Panc1 (cell line): ENCODE results near the gene ZNF699. TPM values are rescaled to one million over a fixed set of nuclear protein-coding genes. Genes with fewer than 3 reads are reported as not detected.

Experiments
- ATAC-seq: fragments of 200-7000 bp; cut with Tn5 transposase; 2 replicates; pipeline ENCODE4 v1.9.1; 2020; ENCODE audit warnings: mild to moderate bottlenecking, moderate library complexity
- BruUV-seq: library from RNA; stranded (reverse); fragments of 400-500 nt; replicated peaks from 2 replicates; lab custom pipeline; 2021; lab: Mats Ljungman, UMichigan
- CTCF ChIA-PET: fragments of 300-600 bp; sonication (Branson Sonifier 250); formaldehyde crosslinking; loops from one replicate; lab custom pipeline; 2022; ENCODE audit warnings: antibody characterized with exemption; lab: Charles Lee
- POLR2A ChIA-PET: fragments of 300-600 bp; sonication (Branson Sonifier 250); formaldehyde crosslinking; loops from one replicate; lab custom pipeline; 2022; ENCODE audit warnings: antibody characterized with exemption; lab: Charles Lee
- DNase-seq: peaks from one replicate; pipeline ENCODE4 v3.0.0-alpha.2; 2010; ENCODE audit warnings: low read depth, low spot score
- H3K27ac ChIP-seq: 2 replicates; pipeline ENCODE4 v1.5.1; 2011; ENCODE audit warnings: mild to moderate bottlenecking, low read length, inconsistent platforms
- H3K27me3 ChIP-seq: fragments of 200-500 bp; sonication (Bioruptor generic); 2 replicates; pipeline ENCODE4 v1.6.0; 2014; ENCODE audit warnings: low read length, inconsistent platforms; ENCODE audit not compliant: control insufficient read depth, insufficient read depth
- H3K36me3 ChIP-seq: fragments of 200-500 bp; sonication (Bioruptor generic); 2 replicates; pipeline ENCODE4 v1.5.1; 2014; ENCODE audit warnings: inconsistent platforms, mild to moderate bottlenecking, low read length, moderate library complexity; ENCODE audit not compliant: control insufficient read depth, insufficient read depth
- H3K4me1 ChIP-seq: 2 replicates; pipeline ENCODE4 v1.5.1; 2011; ENCODE audit warnings: inconsistent platforms, mild to moderate bottlenecking, low read length, moderate library complexity; ENCODE audit not compliant: control insufficient read depth, insufficient read depth
- H3K4me3 ChIP-seq, 2 experiments: 2 replicates each; pipeline ENCODE4 v1.5.1; 2011 to 2012; ENCODE audit warnings: low read depth in 2 of 2, low read length in 2 of 2, mild to moderate bottlenecking in 2 of 2, inconsistent platforms in 1 of 2, moderate library complexity in 1 of 2
- H3K9me3 ChIP-seq: fragments of 200-500 bp; sonication (Bioruptor generic); 2 replicates; pipeline ENCODE4 v1.5.1; 2014; ENCODE audit warnings: low read depth, mild to moderate bottlenecking, inconsistent platforms, low read length, moderate library complexity; ENCODE audit not compliant: control insufficient read depth, insufficient read depth
- POLR2AphosphoS5 ChIP-seq: IDR thresholded peaks from 2 replicates; pipeline ENCODE4 v1.6.1; 2012; ENCODE audit warnings: mild to moderate bottlenecking, low read depth, low read length, moderate library complexity
- SIN3A ChIP-seq: IDR thresholded peaks from 2 replicates; pipeline ENCODE4 v1.6.1; 2012; ENCODE audit warnings: low read depth, mild to moderate bottlenecking, low read length, moderate library complexity, borderline replicate concordance; ENCODE audit not compliant: insufficient read depth
- TCF7L2 ChIP-seq: IDR thresholded peaks from 2 replicates; pipeline ENCODE4 v1.6.1; 2011; ENCODE audit warnings: mild to moderate bottlenecking, low read depth, low read length, inconsistent platforms
- in situ Hi-C: cut with HindIII; loops from 2 replicates; pipeline ENCODE4 v1.10.0; 2016; ENCODE audit warnings: low sequenced_read_pairs, low pct_unique_long_range_greater_than_20kb
- intact Hi-C: fragments of 100-400 bp; cut with micrococcal nuclease; formaldehyde crosslinking; loops from one replicate; pipeline ENCODE4 v1.10.0; 2022; ENCODE audit not compliant: unreplicated experiment
- total RNA-seq: library from RNA; stranded (reverse); gene quantifications from one replicate; pipeline ENCODE4 v1.2.1, GENCODE V29; 2021; ENCODE audit not compliant: unreplicated experiment
- TF ChIP-seq, protein P1 (sequence below), 2 experiments: IDR thresholded peaks; 2 replicates each; pipeline ENCODE4 v1.6.1; 2011 to 2012; ENCODE audit warnings: low read depth in 2 of 2, control low read depth in 1 of 2, low read length in 1 of 2, mild to moderate bottlenecking in 1 of 2, moderate library complexity in 1 of 2; ENCODE audit not compliant: insufficient read depth in 1 of 2
- TF ChIP-seq, protein P2 (sequence below): fragments of 450-650 bp; IDR thresholded peaks from 2 replicates; pipeline ENCODE4 v1.5.1; 2017; ENCODE audit warnings: mild to moderate bottlenecking

Gene ZNF699
- total RNA-seq, 1 experiment from 2014 or later: 7.3 TPM

DNA sequence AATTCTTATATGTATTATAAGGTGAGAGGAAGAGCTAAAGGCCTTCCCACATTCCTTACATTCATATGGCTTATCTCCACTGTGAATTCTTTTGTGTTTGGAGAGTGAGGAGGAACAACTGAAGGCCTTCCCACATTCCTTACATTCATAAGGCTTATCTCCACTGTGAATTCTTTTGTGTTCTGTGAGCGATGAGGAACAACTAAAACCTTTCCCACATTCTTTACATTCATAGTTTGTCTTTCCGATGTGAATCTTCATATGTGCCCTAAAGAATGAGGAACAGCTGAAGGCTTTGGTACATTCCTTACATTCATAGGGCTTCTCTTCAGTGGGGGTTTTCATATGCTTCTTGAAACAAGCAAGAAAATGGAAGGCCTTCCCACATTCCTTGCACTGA, 13.3 kb downstream of the ZNF699 start:
- ChIA-PET CTCF (no interaction called here), POLR2A (no interaction called here)
- H3K4me1 ChIP-seq: no peaks in the 10 kb centered on the region
- H3K27ac ChIP-seq: no peak overlapping the region
- no peaks in the 10 kb centered on the region for H3K27me3 ChIP-seq
- ATAC-seq: no peak
- no peak overlapping the region for H3K4me3 ChIP-seq
- no peak for DNase-seq
- in situ Hi-C loops (no loop called here), intact Hi-C loops (no loop called here)
- BruUV-seq: no TSS peak
- H3K9me3 ChIP-seq: peaks cover 57% of the 10 kb centered on the region
- TF ChIP-seq, protein P1, sequence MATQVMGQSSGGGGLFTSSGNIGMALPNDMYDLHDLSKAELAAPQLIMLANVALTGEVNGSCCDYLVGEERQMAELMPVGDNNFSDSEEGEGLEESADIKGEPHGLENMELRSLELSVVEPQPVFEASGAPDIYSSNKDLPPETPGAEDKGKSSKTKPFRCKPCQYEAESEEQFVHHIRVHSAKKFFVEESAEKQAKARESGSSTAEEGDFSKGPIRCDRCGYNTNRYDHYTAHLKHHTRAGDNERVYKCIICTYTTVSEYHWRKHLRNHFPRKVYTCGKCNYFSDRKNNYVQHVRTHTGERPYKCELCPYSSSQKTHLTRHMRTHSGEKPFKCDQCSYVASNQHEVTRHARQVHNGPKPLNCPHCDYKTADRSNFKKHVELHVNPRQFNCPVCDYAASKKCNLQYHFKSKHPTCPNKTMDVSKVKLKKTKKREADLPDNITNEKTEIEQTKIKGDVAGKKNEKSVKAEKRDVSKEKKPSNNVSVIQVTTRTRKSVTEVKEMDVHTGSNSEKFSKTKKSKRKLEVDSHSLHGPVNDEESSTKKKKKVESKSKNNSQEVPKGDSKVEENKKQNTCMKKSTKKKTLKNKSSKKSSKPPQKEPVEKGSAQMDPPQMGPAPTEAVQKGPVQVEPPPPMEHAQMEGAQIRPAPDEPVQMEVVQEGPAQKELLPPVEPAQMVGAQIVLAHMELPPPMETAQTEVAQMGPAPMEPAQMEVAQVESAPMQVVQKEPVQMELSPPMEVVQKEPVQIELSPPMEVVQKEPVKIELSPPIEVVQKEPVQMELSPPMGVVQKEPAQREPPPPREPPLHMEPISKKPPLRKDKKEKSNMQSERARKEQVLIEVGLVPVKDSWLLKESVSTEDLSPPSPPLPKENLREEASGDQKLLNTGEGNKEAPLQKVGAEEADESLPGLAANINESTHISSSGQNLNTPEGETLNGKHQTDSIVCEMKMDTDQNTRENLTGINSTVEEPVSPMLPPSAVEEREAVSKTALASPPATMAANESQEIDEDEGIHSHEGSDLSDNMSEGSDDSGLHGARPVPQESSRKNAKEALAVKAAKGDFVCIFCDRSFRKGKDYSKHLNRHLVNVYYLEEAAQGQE (IDR thresholded peaks at IDR 0.05; ENCODE audit: insufficient read depth in 1 of 2, low read depth in 2 of 2, low read length in 1 of 2): no peak
- TF ChIP-seq, protein P2, sequence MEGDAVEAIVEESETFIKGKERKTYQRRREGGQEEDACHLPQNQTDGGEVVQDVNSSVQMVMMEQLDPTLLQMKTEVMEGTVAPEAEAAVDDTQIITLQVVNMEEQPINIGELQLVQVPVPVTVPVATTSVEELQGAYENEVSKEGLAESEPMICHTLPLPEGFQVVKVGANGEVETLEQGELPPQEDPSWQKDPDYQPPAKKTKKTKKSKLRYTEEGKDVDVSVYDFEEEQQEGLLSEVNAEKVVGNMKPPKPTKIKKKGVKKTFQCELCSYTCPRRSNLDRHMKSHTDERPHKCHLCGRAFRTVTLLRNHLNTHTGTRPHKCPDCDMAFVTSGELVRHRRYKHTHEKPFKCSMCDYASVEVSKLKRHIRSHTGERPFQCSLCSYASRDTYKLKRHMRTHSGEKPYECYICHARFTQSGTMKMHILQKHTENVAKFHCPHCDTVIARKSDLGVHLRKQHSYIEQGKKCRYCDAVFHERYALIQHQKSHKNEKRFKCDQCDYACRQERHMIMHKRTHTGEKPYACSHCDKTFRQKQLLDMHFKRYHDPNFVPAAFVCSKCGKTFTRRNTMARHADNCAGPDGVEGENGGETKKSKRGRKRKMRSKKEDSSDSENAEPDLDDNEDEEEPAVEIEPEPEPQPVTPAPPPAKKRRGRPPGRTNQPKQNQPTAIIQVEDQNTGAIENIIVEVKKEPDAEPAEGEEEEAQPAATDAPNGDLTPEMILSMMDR: no peak
- TF ChIP-seq SIN3A: no peak
- TF ChIP-seq TCF7L2: no peak
- no peak for TF ChIP-seq POLR2AphosphoS5
- H3K36me3 ChIP-seq: peaks cover 12% of the 10 kb centered on the region

DNA sequence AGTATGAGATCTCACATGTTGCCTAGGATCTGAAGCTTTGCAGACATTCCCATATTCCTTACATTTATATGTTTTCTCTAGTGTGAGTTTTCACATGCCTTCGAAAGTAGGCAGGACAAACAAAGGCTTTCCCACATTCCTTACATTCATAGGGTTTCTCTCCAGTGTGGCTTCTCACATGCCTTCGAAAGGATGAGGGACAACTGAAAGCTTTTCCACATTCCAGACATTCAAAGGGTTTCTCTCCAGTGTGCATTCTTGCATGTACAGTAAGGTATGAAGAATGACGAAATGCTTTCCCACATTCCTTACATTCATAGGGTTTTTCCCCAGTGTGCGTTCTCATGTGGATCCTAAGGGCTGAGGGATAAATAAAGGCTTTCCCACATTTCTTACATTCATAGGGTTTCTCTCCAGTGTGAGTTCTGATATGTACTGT, 14.2 kb downstream of the ZNF699 start:
- TF ChIP-seq, protein P1 (IDR thresholded peaks at IDR 0.05; ENCODE audit: insufficient read depth in 1 of 2, low read depth in 2 of 2, low read length in 1 of 2): no peak
- no peak for TF ChIP-seq POLR2AphosphoS5
- no peak for TF ChIP-seq TCF7L2
- TF ChIP-seq, protein P2: no peak
- TF ChIP-seq SIN3A: no peak
- in situ Hi-C loops (no loop called here), intact Hi-C loops (no loop called here)
- DNase-seq: no peak
- CTCF ChIA-PET: no interaction called here
- no peak for ATAC-seq
- peaks cover 62% of the 10 kb centered on the region for H3K9me3 ChIP-seq
- no peaks in the 10 kb centered on the region for H3K4me1 ChIP-seq
- TSS peak; percentile 31 for BruUV-seq
- H3K27ac ChIP-seq: no peak overlapping the region
- H3K4me3 ChIP-seq: no peak overlapping the region
- H3K27me3 ChIP-seq: no peaks in the 10 kb centered on the region
- POLR2A ChIA-PET: no interaction called here
- H3K36me3 ChIP-seq: peaks cover 12% of the 10 kb centered on the region
